HepG2 (cell line): Measurements from ENCODE around the gene UGT1A3. TPM values are rescaled to one million over a fixed set of nuclear protein-coding genes. Genes with fewer than 3 reads are reported as not detected.

Experiments used
- AGO2 ChIP-seq: fragments of 200-400 bp; formaldehyde crosslinking; optimal IDR thresholded peaks from 2 replicates; pipeline ENCODE3; 2017; ENCODE audit warnings: mild to moderate bottlenecking, low read depth, low read length, moderate library complexity
- AKAP8 ChIP-seq: sonication (generic); formaldehyde crosslinking; IDR thresholded peaks from 2 replicates; pipeline ENCODE4 v1.5.1; 2020; ENCODE audit warnings: mild to moderate bottlenecking, missing genetic modification reagents
- CCAR2 ChIP-seq: fragments of 200-400 bp; formaldehyde crosslinking; optimal IDR thresholded peaks from 2 replicates; pipeline ENCODE3; 2018; ENCODE audit warnings: low read depth, mild to moderate bottlenecking, low read length, moderate library complexity
- E2F5 ChIP-seq: sonication (generic); formaldehyde crosslinking; conservative IDR thresholded peaks from 2 replicates; pipeline ENCODE4 v1.4.0; 2020; ENCODE audit warnings: missing genetic modification reagents
- EHMT2 ChIP-seq: fragments of 200-600 bp; sonication (generic); IDR thresholded peaks from 2 replicates; pipeline ENCODE4 v1.7.0; 2017; ENCODE audit warnings: antibody characterized with exemption, low read depth, low read length, borderline replicate concordance
- HCFC1 ChIP-seq: fragments of 150-350 bp; IDR thresholded peaks from 2 replicates; pipeline ENCODE4 v1.6.1; 2014; ENCODE audit warnings: low read depth, low read length
- KDM6A ChIP-seq: IDR thresholded peaks from 2 replicates; pipeline ENCODE4 v1.6.1; 2016; ENCODE audit warnings: low read depth
- MIER3 ChIP-seq: IDR thresholded peaks from 2 replicates; pipeline ENCODE4 v1.6.1; 2016; ENCODE audit warnings: missing compliant biosample characterization, borderline replicate concordance
- MTF2 ChIP-seq: sonication (generic); formaldehyde crosslinking; IDR thresholded peaks from 2 replicates; pipeline ENCODE4 v1.5.0; 2020; ENCODE audit warnings: missing genetic modification reagents, borderline replicate concordance
- MXD4 ChIP-seq: IDR thresholded peaks from 2 replicates; pipeline ENCODE4 v1.6.1; 2016; ENCODE audit warnings: mild to moderate bottlenecking, missing biosample characterization, missing genetic modification reagents
- PHF5A ChIP-seq: IDR thresholded peaks from one replicate; pipeline ENCODE4 v1.6.1; 2018; ENCODE audit warnings: low read depth, missing genetic modification reagents; ENCODE audit not compliant: unreplicated experiment
- PREB ChIP-seq: sonication (generic); formaldehyde crosslinking; IDR thresholded peaks from 2 replicates; pipeline ENCODE4 v1.4.0; 2020; ENCODE audit warnings: missing genetic modification reagents
- SRY ChIP-seq: sonication (generic); formaldehyde crosslinking; IDR thresholded peaks from 2 replicates; pipeline ENCODE4 v1.8.0; 2022; ENCODE audit warnings: mild to moderate bottlenecking, missing genetic modification reagents
- TCF7 ChIP-seq: sonication (generic); IDR thresholded peaks from 2 replicates; pipeline ENCODE4 v1.6.1; 2016; ENCODE audit warnings: antibody characterized with exemption, low read depth
- TRIM24 ChIP-seq: sonication (generic); formaldehyde crosslinking; IDR thresholded peaks from 2 replicates; pipeline ENCODE4 v1.8.0; 2022; ENCODE audit warnings: mild to moderate bottlenecking, missing genetic modification reagents
- XRCC5 ChIP-seq: fragments of 200-400 bp; formaldehyde crosslinking; optimal IDR thresholded peaks from 2 replicates; pipeline ENCODE3; 2017; ENCODE audit warnings: mild to moderate bottlenecking, low read length
- ZNF292 ChIP-seq: sonication (generic); formaldehyde crosslinking; IDR thresholded peaks from 2 replicates; pipeline ENCODE4 v1.8.1; 2022; ENCODE audit warnings: mild to moderate bottlenecking, low read depth, missing genetic modification reagents, borderline replicate concordance
- ZNF317 ChIP-seq: sonication (generic); formaldehyde crosslinking; IDR thresholded peaks from 2 replicates; pipeline ENCODE4 v1.5.0; 2020; ENCODE audit warnings: mild to moderate bottlenecking, missing genetic modification reagents
- ZNF430 ChIP-seq: sonication (generic); formaldehyde crosslinking; IDR thresholded peaks from 2 replicates; pipeline ENCODE4 v1.9.0; 2021; ENCODE audit warnings: mild to moderate bottlenecking, missing genetic modification reagents
- ZNF557 ChIP-seq: sonication (generic); formaldehyde crosslinking; IDR thresholded peaks from 2 replicates; pipeline ENCODE4 v1.4.0; 2020; ENCODE audit warnings: missing genetic modification reagents
- ZNF569 ChIP-seq: sonication (generic); formaldehyde crosslinking; IDR thresholded peaks from 2 replicates; pipeline ENCODE4 v1.5.0; 2020; ENCODE audit warnings: mild to moderate bottlenecking, missing genetic modification reagents, moderate library complexity, borderline replicate concordance
- ZNF644 ChIP-seq: IDR thresholded peaks from 2 replicates; pipeline ENCODE4 v1.6.1; 2016; ENCODE audit warnings: low read depth
- ZNF766 ChIP-seq: sonication (generic); formaldehyde crosslinking; IDR thresholded peaks from 2 replicates; pipeline ENCODE4 v1.5.0; 2020; ENCODE audit warnings: missing genetic modification reagents, borderline replicate concordance
- polyA plus RNA-seq, 8 experiments: library from polyadenylated mRNA; depleted of rRNA in 3 of 8; stranded (reverse) in 7 of 8; unstranded in 1 of 8; fragments of >200 nt; fragmentation: Illumina TruSeq in 4 of 8; extraction: Trizol in 4 of 8; gene quantifications; 2 replicates each; pipeline versions ENCODE4 v1.2.1 to v1.2.3, GENCODE V29; 2011 to 2016; ENCODE audit warnings: low read depth in 4 of 8, missing spikeins in 1 of 8, mixed read lengths in 1 of 8; ENCODE audit not compliant: insufficient read depth in 1 of 8
- total RNA-seq, 5 experiments: library from RNA; depleted of rRNA; stranded (reverse); fragments of >200 nt; fragmentation: Illumina TruSeq; extraction: Trizol; gene quantifications; 2 replicates each; pipeline ENCODE4 v1.2.3, GENCODE V29; 2016; ENCODE audit warnings: low read depth in 1 of 5
- TF ChIP-seq, protein P1 (sequence below): sonication (generic); formaldehyde crosslinking; IDR thresholded peaks from 2 replicates; pipeline ENCODE4 v1.5.0; 2020; ENCODE audit warnings: missing genetic modification reagents
- TF ChIP-seq, protein P2 (sequence below): sonication (generic); formaldehyde crosslinking; IDR thresholded peaks from 2 replicates; pipeline ENCODE4 v1.4.0; 2020; ENCODE audit warnings: missing genetic modification reagents
- TF ChIP-seq, protein P3 (sequence below): sonication (generic); formaldehyde crosslinking; IDR thresholded peaks from 2 replicates; pipeline ENCODE4 v1.8.0; 2022; ENCODE audit warnings: mild to moderate bottlenecking, missing genetic modification reagents, borderline replicate concordance

Gene UGT1A3
- total and polyA plus RNA-seq, 2 of the 13 experiments (the other 11 are each of a cell fraction or from before 2014, with no cell fraction given): not detected

DNA sequence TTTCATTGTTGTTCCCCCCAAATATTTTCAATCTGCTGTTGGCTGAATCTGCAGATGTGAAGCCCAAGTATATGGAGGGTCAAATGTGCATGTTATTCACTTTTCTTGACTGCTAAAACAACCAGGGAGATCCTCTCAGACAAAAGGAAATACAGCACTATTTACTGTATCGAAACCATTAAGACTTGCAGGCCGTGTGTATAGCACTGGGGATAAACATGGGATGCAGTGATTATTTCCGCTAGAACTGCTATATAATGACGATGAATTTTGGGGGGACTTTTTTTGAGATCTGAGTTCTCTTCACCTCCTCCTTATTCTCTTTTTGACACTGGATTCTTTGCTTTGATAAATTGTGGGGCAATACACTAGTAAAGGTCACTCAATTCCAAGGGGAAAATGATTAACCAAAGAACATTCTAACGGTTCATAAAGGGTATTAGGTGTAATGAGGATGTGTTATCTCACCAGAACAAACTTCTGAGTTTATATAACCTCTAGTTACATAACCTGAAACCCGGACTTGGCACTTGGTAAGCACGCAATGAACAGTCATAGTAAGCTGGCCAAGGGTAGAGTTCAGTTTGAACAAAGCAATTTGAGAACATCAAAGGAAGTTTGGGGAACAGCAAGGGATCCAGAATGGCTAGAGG, 27.7 kb downstream of the UGT1A3 start (continued):
- TF ChIP-seq XRCC5 (no peak), EHMT2 (peak; percentile 70; the same call in 1 of the 2 replicates), ZNF430 (CRISPR knock-in tag) (peak; percentile 63; the same call in 1 of the 2 replicates), ZNF317 (CRISPR knock-in tag) (peak; percentile 74; the same call in 1 of the 2 replicates), ZNF569 (CRISPR knock-in tag) (no peak), AKAP8 (CRISPR knock-in tag) (peak; percentile 82; the same call in 1 of the 2 replicates), E2F5 (CRISPR knock-in tag) (no peak), ZNF766 (CRISPR knock-in tag) (no peak), AGO2 (no peak), HCFC1 (no peak), MTF2 (CRISPR knock-in tag) (no peak), TCF7 (peak; percentile 100), SRY (no peak), PHF5A (CRISPR knock-in tag) (peak; percentile 62), KDM6A (peak; percentile 71), ZNF292 (no peak), MXD4 (CRISPR knock-in tag) (0 out of 2 replicates have a peak, but pooled peaks have one; percentile 55), PREB (no peak), CCAR2 (peak; percentile 54), MIER3 (CRISPR knock-in tag) (peak; percentile 77; the same call in 1 of the 2 replicates), TRIM24 (CRISPR knock-in tag) (peak; percentile 64; the same call in 1 of the 2 replicates), ZNF644 (CRISPR knock-in tag) (peak; percentile 64; the same call in 1 of the 2 replicates), ZNF557 (CRISPR knock-in tag) (0 out of 2 replicates have a peak, but pooled peaks have one; percentile 47)
- TF ChIP-seq, protein P1, sequence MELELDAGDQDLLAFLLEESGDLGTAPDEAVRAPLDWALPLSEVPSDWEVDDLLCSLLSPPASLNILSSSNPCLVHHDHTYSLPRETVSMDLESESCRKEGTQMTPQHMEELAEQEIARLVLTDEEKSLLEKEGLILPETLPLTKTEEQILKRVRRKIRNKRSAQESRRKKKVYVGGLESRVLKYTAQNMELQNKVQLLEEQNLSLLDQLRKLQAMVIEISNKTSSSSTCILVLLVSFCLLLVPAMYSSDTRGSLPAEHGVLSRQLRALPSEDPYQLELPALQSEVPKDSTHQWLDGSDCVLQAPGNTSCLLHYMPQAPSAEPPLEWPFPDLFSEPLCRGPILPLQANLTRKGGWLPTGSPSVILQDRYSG (CRISPR knock-in tag): no peak
- TF ChIP-seq, protein P2, sequence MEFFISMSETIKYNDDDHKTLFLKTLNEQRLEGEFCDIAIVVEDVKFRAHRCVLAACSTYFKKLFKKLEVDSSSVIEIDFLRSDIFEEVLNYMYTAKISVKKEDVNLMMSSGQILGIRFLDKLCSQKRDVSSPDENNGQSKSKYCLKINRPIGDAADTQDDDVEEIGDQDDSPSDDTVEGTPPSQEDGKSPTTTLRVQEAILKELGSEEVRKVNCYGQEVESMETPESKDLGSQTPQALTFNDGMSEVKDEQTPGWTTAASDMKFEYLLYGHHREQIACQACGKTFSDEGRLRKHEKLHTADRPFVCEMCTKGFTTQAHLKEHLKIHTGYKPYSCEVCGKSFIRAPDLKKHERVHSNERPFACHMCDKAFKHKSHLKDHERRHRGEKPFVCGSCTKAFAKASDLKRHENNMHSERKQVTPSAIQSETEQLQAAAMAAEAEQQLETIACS: no peak
- TF ChIP-seq, protein P3, sequence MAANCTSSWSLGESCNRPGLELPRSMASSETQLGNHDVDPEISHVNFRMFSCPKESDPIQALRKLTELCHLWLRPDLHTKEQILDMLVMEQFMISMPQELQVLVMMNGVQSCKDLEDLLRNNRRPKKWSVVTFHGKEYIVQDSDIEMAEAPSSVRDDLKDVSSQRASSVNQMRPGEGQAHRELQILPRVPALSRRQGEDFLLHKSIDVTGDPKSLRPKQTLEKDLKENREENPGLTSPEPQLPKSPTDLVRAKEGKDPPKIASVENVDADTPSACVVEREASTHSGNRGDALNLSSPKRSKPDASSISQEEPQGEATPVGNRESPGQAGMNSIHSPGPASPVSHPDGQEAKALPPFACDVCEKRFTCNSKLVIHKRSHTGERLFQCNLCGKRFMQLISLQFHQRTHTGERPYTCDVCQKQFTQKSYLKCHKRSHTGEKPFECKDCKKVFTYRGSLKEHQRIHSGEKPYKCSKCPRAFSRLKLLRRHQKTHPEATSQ: peak; percentile 59; the same call in 1 of the 2 replicates
